GM21526 (cell line): ENCODE results near the gene HEMK1.

Experiments used
- ATAC-seq: cut with Tn5 transposase; IDR thresholded peaks from one replicate; pipeline ENCODE4 v1.9.1; 2021; ENCODE audit warnings: moderate library complexity; ENCODE audit not compliant: unreplicated experiment, low FRiP score

HEMK1 gene

DNA sequence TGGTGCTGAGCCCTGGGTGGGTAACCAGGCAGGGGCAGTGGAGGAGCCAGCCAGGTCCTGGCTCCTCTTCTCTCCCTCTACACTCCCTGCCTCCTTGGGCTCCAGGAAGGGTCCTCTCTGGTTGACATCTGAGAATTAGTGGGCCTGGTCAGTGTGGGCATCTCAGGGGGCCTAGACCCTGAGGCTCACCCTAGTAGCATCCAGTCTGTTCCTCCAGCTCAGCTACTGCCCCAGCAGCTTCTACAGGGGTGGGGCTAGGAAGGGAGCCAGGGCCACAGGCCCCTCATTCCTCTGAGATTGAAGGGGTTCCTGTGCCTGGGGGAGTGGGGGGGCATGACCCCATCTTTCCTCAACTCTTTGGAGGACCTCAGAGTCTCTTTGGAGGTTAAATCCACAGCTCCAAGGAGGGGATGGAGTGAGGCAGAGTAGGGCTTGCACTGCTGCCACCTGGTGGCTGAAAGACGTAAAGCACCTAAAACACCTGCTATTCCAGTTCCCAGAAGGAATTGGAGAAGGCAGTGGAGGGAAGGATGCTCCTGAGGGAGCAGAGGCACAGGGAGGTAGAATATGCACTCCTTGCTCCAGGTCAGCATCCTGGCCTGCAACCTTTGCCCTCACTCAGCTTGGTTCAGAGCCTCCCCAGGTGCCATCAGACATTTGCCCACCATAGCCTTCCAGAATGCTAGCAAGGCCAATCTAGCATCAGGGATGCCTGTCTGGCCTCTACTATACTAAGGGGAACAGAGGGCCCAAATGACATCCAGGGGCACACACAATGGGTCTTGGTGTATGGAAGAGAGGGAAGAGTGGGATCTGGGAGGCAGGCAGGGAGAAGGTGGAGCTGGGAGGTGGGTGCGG, 26.9 kb upstream of the HEMK1 start:
- no peak for ATAC-seq

DNA sequence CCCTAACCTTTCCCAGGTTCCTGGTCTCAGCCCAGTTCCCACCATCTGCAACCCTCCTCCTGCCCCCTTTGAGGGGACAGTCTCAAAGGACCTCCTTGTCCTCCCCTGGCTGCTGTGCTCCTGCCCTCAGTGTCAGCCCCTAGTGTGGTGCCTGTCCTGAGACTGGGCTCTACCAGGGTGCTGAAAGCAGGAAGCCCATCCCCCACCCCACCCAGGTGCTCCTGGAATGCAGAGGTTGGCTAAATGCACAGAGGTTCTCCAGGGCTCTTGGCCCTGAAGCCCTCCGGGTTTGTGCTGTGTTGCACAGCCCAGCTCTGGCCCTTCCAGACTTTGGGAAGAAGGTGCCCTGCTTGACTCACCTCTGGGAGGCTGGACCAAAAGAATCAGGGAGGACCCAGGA, 23.5 kb upstream of the HEMK1 start:
- ATAC-seq: no peak

DNA sequence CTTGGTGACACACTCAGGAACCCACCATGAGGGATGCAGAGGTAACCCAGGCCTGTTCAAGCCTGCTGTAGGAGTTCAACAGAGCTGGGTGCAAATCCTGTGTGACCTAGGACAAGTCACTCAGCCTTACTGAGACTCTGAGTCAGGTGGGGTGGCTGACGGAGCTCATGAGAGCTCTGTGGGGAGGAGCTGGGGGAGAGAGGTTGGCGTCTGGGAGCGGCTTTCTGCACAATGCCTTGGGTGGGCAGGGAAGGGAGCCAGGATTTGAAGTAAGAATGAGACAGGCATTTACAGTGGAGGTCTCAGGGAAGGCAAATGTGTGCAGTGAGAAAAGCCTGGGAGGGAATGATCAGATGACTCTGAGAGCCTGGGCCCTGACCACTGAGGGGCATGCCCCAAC, 20.1 kb upstream of the HEMK1 start:
- no peak for ATAC-seq

DNA sequence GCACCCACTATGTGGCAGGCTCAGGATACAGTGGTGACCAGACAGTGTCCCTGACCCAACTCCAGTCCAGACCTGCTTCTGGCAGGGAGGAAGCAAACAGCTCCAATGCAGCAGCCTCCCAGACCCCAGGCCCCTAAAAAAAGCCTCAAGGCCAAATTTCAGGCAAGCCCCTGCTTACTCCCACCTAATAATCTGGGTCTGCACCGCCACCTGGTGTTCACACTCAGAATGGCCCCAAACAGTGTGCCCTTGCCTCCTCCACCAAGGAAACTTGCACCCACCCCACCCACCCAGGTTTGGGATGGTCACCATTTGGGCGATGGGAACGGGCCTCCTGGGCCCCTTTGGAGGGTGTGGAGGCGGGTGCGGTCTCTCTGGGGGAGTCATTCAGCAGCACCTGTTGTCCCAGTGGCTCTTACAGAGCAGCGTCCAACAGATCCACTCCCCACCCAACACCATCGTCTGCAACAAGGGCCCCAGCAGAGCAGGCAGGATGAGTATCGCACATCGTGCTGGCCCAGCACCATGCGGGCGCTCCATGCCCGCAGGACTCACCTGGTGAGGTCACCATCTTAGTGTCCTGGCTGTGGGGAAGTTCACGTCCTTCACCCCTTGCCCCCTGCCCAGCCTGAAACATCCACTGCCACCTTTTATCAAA, 19.1 kb upstream of the HEMK1 start:
- ATAC-seq: no peak

DNA sequence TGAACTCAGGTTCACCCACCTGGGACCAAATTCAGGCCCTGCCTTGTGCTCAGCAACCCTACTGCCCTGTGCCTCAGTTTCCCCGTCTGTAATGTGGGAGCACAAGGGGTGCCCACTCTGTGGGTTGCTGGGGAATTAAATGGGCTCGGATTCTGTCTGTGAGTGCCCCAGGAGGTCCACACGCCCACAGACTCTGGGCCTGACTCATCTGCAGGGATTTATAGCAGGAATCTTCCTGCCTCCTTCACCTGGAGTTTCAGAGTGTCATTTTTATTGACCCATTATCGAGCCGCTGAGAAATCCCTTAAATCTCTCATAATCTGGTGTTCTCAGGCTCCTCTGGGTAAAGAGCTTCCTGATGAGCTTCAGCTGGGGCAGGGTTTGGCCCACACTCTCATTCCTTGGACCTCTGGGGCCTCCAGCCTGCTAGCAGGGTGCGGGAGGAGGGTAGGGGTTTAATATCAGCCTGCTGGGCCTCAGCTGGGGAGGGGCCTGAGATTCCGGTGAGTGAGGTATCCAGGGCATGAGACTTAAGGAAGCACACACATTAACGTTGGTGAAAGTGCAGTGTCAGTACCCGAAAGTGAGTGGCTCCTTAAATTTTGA, 18.2 kb upstream of the HEMK1 start:
- ATAC-seq: no peak

DNA sequence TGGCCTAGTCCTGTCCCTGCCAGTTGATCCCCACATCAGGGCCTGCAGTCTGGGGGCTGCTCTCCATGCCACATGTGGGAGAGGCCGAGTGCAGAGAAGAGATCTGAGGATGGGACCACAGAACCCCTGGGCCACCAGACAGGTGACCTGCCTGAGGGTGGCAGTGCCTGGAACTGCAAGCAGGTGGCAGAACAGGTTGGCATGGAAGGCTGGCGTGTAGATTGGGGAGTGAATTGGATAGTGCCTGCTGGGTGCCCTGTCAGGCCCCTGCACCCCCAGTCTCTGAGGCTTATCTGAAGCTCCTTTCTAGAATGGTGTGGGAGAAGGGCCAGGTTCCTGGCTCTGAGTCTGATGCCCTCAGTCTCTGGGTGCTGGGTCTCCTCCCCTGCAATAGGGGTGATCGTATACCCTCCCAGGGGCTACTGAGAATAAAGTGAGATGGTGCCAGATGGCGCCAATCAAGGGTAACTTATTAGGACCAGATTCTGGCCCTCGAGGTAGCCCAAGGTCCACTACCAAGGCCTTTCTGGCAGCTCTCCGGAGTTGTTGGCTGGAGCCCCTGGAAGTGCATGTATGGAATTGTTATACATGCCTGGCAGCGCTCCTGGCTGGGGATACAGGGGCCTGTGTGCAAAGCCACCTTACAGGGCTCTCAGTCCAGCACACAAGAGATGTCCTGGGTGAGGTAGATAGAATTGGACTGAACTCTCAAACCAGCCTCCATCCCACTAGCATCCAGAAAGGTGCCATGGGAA, 17.5 kb upstream of the HEMK1 start:
- ATAC-seq: no peak

DNA sequence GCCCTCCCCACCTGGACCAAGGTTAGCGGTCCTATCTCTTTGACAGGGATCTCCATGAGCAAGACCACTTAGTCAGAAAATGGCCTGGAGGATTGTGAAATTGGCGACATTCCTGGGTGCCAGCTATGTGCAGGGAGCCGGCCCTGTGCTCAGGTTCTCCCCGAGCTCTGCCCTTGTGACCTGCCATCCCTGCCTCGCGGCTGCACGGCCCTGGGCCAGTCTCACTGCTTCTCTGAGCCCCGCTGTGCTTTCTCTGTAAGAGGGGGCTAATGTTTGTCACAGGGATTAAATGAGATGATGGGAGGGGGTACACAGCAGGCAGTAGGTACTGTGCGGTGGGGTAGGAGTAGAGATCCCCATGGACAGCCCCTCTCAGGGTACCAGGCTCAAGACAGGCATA, 16.7 kb upstream of the HEMK1 start:
- ATAC-seq: no peak

DNA sequence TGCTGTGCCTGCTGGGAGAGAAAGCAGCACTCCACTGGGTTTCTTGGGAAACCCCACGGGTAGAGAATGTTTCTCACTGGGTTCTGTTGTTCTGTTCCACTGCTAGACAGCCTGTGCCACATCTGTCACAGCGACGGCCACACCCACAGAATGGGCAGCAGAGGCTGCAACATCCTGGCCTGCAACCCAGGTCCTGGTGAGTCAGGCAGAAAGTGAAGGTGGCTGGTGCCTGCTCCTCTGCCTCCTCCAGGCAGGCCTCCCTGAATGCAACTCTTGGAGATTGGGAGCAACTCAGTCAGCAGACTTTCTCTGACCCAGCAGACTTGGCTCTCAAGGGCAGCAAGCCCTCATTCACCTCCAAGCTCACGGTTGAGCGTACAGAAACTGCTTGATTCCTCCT, 14.8 kb upstream of the HEMK1 start:
- ATAC-seq: no peak

DNA sequence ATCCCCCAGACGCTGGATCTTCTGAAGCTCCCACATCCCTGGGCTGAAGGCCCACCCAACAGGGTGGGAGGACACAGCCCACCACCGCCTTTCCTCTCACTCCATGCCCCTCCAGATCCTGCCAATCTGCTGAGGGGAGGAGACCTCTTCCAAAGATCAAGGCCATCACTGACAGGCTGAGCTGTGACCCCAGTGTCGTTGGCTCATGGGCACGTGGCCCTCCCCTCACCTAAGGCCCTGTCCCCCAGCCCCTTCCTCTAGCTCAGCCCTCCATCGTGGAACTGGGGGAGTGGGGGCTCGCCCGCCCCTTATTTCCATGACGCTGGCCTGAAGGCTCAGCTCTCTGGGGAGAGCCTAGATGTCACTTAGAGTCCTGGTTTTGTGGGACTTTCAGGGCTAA, 12.2 kb upstream of the HEMK1 start:
- ATAC-seq: no peak

DNA sequence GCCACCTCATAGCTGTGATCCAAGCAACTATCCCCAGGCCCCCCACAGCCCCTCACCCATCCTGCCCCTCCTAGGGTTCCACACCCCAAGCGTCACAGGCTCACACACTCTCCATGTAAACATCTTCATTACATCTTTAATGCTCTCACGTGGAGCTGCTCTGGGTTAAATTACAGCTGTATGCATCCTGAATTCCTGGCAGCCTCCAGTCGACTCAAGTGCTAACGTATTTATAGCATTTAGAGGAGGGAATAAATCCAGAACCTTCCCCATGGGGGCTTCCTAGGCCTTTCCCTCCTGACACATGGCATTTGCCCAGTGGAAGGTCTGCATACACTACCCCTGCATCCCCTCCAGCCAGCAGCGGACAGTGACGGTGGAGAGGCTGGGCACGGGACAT, 11.4 kb upstream of the HEMK1 start:
- no peak for ATAC-seq

DNA sequence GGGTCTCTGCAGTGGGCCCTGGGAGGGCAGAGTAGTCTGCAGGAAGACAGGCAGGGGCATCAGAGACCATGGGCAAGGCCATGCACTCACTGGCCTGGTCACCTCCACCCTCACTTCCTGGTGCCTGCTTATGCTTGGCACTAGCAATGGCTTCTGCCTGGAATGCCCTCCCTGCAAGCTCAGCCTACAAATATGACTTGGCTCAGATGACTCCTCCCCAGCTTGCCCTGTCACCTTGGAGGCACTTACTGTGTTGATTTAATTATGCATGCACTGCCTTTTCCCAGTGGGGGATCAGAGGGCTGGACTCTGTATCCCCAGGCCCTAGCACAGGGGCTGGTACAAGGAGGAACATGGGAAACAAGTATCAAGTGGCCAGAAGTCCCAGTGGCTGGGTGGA, 9.6 kb upstream of the HEMK1 start:
- ATAC-seq: no peak

DNA sequence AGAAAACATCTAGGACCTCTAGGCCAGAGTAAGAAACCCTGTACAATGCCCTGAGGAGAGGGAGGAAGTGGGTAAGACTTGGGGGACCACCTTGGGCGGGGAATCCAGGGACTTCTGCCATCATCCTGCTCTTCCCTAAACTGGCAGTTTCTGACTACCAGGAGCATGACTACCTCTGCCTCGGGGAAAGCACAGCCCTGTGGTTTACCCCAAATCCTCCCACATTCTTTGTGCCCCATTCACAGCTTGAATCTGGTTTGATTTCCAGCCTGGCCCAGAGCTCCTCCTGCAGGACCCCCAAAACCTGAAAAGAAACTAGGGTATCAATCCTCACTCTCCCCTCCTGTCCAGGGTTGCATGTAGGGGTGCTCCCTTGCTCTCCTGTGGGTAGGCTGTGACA, 6.5 kb upstream of the HEMK1 start:
- no peak for ATAC-seq

DNA sequence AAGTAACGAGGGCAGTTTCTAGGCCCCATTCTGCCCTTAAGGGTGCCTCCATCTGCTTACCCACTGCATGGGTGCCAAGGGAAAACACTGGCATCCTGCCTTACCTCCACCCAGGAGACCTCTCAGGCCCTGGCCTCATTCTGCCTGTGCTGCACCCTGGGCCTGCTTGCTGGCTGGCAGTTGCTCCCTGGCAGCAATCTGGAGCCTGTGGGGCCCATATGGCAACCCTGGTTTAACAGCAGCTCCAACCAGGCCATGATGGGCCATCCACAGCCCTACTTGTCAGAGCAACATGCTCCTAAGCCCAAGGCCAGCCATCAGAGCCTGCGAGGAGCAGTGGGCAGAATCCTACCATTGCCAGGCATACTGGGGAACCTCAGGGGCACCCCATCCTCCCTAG, 5.5 kb upstream of the HEMK1 start:
- no peak for ATAC-seq

DNA sequence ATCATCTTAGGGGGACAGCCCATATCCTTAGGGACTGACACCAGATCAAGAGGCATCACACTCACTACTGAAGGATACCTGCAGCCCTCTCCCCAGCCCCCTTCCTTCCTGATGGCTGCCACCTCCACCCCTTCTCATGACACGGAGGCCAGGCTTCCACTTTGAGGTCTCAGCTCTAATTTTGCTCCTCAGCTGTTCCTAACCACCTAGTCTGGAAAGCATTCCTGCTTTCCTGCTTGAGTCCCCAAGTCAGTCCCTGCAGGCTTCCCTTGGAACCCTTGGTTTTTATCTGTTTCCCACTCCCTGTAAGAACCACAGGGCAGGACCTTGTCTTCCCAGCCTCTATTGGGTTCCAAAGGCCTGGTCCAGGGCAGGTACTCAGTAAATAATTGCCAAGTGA, 5.0 kb upstream of the HEMK1 start:
- ATAC-seq: no peak

DNA sequence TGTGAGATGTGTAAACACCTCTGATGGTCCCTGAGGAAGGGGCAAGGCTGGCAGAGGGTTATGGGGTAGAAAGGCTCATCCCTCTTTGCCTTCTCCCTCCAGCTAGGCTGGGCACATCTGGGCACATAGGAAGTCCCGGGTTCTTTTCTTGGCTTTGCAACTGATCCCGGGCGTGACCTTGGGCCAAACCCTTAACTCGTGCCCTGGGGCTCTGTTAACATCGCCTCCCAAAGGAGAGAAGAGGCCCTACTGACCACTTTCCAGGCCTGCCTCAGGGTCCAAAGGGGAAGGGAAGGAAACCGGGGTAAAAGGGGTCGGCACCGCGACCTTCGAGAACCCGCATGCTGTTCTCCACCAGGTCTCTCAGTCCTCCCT, 2.3 kb upstream of the HEMK1 start:
- no peak for ATAC-seq

DNA sequence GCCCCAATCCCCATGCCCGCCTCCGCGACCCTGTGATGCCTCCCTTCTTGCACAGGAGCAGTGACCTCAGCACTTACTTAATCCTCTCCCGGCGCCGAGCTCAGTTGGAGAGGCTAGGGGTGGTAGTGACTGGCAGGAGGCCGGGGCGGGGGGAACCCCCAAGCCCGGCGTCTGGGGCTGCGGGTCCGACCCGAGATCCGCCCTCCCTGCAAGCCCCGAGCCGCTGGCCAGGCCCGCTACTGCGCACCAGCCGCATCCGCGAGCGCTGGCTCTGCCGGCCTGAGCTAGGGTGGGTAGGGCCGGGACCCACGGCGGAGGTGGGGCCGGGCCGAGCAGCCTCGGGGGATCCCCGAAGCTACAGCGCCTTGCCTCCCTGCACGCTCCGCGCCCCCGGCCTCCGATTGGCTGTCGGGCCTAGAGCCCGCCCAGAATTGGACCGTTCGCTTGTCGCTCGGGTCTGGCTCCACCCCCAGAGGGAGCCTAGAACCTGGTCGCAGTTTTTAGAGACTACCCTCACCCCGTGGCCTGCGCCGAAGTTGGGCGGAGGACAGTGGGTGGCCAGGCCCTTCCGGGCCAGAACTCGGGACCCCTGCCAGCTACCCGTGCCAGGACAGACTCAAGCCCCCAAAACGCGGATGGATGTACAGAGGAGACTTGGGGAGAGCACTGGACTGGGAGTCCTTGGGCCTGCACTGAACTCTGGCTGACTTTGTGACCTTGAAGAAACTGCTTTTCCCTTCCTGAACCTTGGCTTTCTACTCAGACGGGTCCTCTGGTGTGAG, 1.7 kb upstream of the HEMK1 start, which contains the start of gene C3orf18:
Gene C3orf18 (minus strand): TSS at position 362 of the 782 bp plus-strand sequence. CDS start 2,048 bp downstream, outside the sequence.
- peak; percentile 76 for ATAC-seq

DNA sequence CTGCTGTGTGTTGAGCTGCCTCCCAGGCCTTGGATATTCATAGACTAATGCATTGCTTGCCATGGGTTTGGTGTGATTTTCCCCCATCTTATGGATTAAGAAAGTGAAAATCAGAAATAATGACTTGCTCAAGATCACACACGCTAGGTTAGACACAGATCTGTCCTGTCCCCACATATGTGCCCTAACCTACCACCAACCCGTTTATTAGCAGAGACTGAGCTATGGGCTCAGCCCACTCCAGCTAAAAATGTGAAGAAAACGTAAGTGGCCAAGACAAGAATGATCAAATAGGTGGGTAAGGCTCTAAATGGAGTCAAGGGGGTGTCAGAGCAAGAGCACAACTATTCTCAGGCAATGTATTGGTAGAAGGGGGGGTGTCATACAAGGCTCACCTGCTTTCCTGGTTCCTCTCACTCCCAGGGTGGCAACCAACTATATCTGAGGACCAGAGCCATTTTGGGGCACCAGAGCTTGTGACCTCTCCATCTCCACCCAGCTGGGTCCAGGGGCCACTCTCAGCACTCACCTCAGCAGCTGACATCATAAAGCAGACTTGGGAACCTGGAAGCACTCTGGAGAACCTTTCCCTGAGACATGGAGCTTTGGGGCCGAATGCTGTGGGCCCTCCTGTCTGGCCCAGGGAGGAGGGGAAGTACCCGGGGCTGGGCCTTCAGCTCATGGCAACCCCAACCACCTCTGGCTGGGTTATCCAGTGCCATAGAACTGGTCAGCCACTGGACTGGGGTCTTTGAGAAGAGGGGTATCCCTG, 1.4 kb downstream of the HEMK1 start:
- ATAC-seq: no peak

DNA sequence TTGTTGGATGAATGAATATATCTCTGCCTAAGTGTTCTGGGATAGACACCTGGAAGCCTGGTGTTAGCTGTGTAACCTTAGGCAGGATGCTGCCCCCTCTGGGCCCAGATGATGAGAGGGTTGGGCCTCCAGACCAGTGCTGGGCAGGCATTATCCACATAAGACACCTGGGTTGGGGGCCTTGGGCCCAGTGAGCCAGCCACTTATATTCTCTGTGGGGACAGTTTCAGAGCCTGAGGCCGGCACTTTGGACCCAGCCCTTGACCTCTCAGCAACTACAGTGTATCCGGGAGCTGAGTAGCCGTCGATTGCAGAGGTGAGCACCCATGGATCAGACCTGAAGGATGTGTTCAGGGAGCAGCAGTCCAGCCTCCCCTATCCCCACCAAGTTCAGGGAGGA, 2.2 kb downstream of the HEMK1 start:
- ATAC-seq: no peak

DNA sequence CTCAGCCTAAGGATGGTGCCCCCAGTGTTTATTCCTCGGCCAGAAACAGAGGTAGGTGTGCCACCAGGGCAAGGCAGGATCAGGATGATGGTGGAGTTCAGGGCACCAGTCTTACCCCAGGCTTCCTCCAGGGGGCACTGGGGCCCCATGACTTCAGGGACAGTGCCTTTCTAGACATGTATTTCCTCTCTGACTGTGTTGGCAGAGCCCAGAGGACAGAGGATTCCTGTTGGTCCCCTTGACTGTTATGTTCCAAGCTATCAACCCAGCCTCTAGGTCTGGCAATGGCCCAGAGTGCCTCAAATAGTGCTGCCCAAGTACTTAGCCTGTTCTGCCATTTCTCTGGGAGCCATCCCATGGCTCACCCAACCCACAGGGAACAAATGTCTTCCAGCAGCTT, 2.8 kb downstream of the HEMK1 start:
- no peak for ATAC-seq
